IMR-90 (cell line): ENCODE results near the gene CD2AP. TPM values are rescaled to one million over a fixed set of nuclear protein-coding genes. Genes with fewer than 3 reads are reported as not detected.

Experiments
- ATAC-seq: fragments of 200-7000 bp; cut with Tn5 transposase; 2 replicates; pipeline ENCODE4 v1.9.1; 2020; ENCODE audit warnings: low read depth, mild to moderate bottlenecking, moderate library complexity
- BruUV-seq: library from RNA; stranded (reverse); fragments of 400-500 nt; replicated peaks from 2 replicates; lab custom pipeline; 2021; lab: Mats Ljungman, UMichigan
- CTCF ChIA-PET: fragments of 300-600 bp; formaldehyde crosslinking; extraction: SDS; loops from one replicate; lab custom pipeline; 2021; ENCODE audit warnings: antibody characterized with exemption; lab: Yijun Ruan, JAX
- POLR2A ChIA-PET: fragments of 300-600 bp; sonication (Branson Sonifier 250); formaldehyde crosslinking; loops from one replicate; lab custom pipeline; 2022; ENCODE audit warnings: antibody characterized with exemption; ENCODE audit not compliant: unreplicated experiment; lab: Charles Lee
- DNase-seq: peaks from one replicate; pipeline ENCODE4 v3.0.0; 2013
- H2AFZ ChIP-seq: replicated peaks from 2 replicates; pipeline ENCODE3; 2013; ENCODE audit warnings: low read length, mild to moderate bottlenecking; ENCODE audit not compliant: poor library complexity
- H2AK5ac ChIP-seq: 2 replicates; pipeline ENCODE4 v1.6.1; 2013; ENCODE audit warnings: low read depth, low read length, inconsistent platforms
- H2AK9ac ChIP-seq: replicated peaks from 2 replicates; pipeline ENCODE3; 2013; ENCODE audit warnings: mild to moderate bottlenecking, low read depth, low read length, moderate library complexity; ENCODE audit not compliant: poor library complexity
- H2BK120ac ChIP-seq: 2 replicates; pipeline ENCODE4 v1.6.1; 2013; ENCODE audit warnings: low read depth, low read length, inconsistent platforms
- H2BK15ac ChIP-seq: 3 replicates; pipeline ENCODE4 v1.6.1; 2013; ENCODE audit warnings: low read depth, low read length, inconsistent platforms
- H2BK20ac ChIP-seq: 2 replicates; pipeline ENCODE4 v1.6.1; 2013; ENCODE audit warnings: low read depth, mild to moderate bottlenecking, inconsistent platforms, low read length, moderate library complexity
- H2BK5ac ChIP-seq: 2 replicates; pipeline ENCODE4 v1.6.1; 2013; ENCODE audit warnings: mild to moderate bottlenecking, low read depth, low read length, inconsistent platforms; ENCODE audit not compliant: poor library complexity, severe bottlenecking
- H3K14ac ChIP-seq: replicated peaks from 2 replicates; pipeline ENCODE4 v1.6.1; 2013; ENCODE audit warnings: low read depth, low read length, inconsistent platforms
- H3K18ac ChIP-seq: 2 replicates; pipeline ENCODE4 v1.6.1; 2013; ENCODE audit warnings: low read depth, low read length, control low read depth
- H3K23ac ChIP-seq: 2 replicates; pipeline ENCODE4 v1.6.1; 2013; ENCODE audit warnings: low read depth, low read length, inconsistent platforms
- H3K27ac ChIP-seq: 2 replicates; pipeline ENCODE4 v1.5.1; 2013; ENCODE audit warnings: mild to moderate bottlenecking, control low read depth, low read length; ENCODE audit not compliant: insufficient read depth
- H3K27me3 ChIP-seq: 2 replicates; pipeline ENCODE4 v1.6.1; 2013; ENCODE audit warnings: low read length; ENCODE audit not compliant: control insufficient read depth, insufficient read depth
- H3K36me3 ChIP-seq: 2 replicates; pipeline ENCODE4 v1.6.1; 2013; ENCODE audit warnings: low read length, mixed read lengths; ENCODE audit not compliant: control insufficient read depth, insufficient read depth
- H3K4ac ChIP-seq: 2 replicates; pipeline ENCODE4 v1.6.1; 2013; ENCODE audit warnings: low read depth, low read length, inconsistent platforms
- H3K4me1 ChIP-seq: 2 replicates; pipeline ENCODE4 v1.6.1; 2013; ENCODE audit warnings: low read length, mixed read lengths; ENCODE audit not compliant: control insufficient read depth, insufficient read depth
- H3K4me2 ChIP-seq: 2 replicates; pipeline ENCODE4 v1.6.1; 2013; ENCODE audit warnings: low read depth, mild to moderate bottlenecking, control low read depth, low read length, moderate library complexity
- H3K4me3 ChIP-seq: 2 replicates; pipeline ENCODE4 v1.5.1; 2013; ENCODE audit warnings: low read depth, mild to moderate bottlenecking, control low read depth, low read length, moderate library complexity; ENCODE audit not compliant: insufficient read depth
- H3K56ac ChIP-seq: 2 replicates; pipeline ENCODE4 v1.6.1; 2013; ENCODE audit warnings: low read length, inconsistent platforms; ENCODE audit not compliant: insufficient read depth; ENCODE audit errors: extremely low read depth
- H3K79me1 ChIP-seq, 2 experiments: 2 replicates each; pipeline ENCODE4 v1.6.1; 2013; ENCODE audit warnings: low read length in 2 of 2, inconsistent platforms in 1 of 2, low read depth in 1 of 2
- H3K9ac ChIP-seq: 2 replicates; pipeline ENCODE4 v1.6.1; 2013; ENCODE audit warnings: low read depth, low read length, control low read depth
- H3K9me1 ChIP-seq: 2 replicates; pipeline ENCODE4 v1.6.1; 2013; ENCODE audit warnings: low read length, inconsistent platforms; ENCODE audit not compliant: insufficient read depth
- H3K9me3 ChIP-seq: 2 replicates; pipeline ENCODE4 v1.6.1; 2013; ENCODE audit warnings: low read length; ENCODE audit not compliant: control insufficient read depth, insufficient read depth
- H4K20me1 ChIP-seq: 2 replicates; pipeline ENCODE4 v1.6.1; 2013; ENCODE audit warnings: low read length, inconsistent platforms; ENCODE audit not compliant: insufficient read depth
- H4K5ac ChIP-seq: 2 replicates; pipeline ENCODE4 v1.6.1; 2013; ENCODE audit warnings: mild to moderate bottlenecking, low read depth, low read length, control low read depth
- H4K8ac ChIP-seq, 2 experiments: 2 replicates each; pipeline ENCODE4 v1.6.1; 2013; ENCODE audit warnings: low read depth in 2 of 2, low read length in 2 of 2, control low read depth in 1 of 2, inconsistent platforms in 1 of 2
- H4K91ac ChIP-seq: 2 replicates; pipeline ENCODE4 v1.6.1; 2013; ENCODE audit warnings: low read depth, low read length, inconsistent platforms; ENCODE audit not compliant: insufficient read depth
- BHLHE40 ChIP-seq: fragments of 150-350 bp; IDR thresholded peaks from 2 replicates; pipeline ENCODE4 v1.6.1; 2016; ENCODE audit warnings: mild to moderate bottlenecking, low read depth, low read length
- CEBPB ChIP-seq: IDR thresholded peaks from 2 replicates; pipeline ENCODE4 v1.6.1; 2012; ENCODE audit warnings: low read depth, low read length, improper control_type of control experiment
- CHD1 ChIP-seq: IDR thresholded peaks from 2 replicates; pipeline ENCODE4 v1.6.1; 2012; ENCODE audit warnings: low read depth, low read length, improper control_type of control experiment
- MXI1 ChIP-seq: IDR thresholded peaks from 2 replicates; pipeline ENCODE4 v1.6.1; 2012; ENCODE audit warnings: low read depth, mild to moderate bottlenecking, low read length, moderate library complexity, borderline replicate concordance
- NFE2L2 ChIP-seq: fragments of 150-350 bp; IDR thresholded peaks from 2 replicates; pipeline ENCODE4 v1.6.1; 2016; ENCODE audit warnings: low read depth, mild to moderate bottlenecking, low read length
- POLR2A ChIP-seq: IDR thresholded peaks from 2 replicates; pipeline ENCODE4 v1.6.1; 2012; ENCODE audit warnings: mild to moderate bottlenecking, low read depth, low read length
- RAD21 ChIP-seq: IDR thresholded peaks from 2 replicates; pipeline ENCODE4 v1.6.1; 2012; ENCODE audit warnings: low read length, improper control_type of control experiment
- RCOR1 ChIP-seq: IDR thresholded peaks from 2 replicates; pipeline ENCODE4 v1.6.1; 2012; ENCODE audit warnings: mild to moderate bottlenecking, low read length, improper control_type of control experiment; ENCODE audit not compliant: insufficient replicate concordance
- SMC3 ChIP-seq: fragments of 150-350 bp; IDR thresholded peaks from 2 replicates; pipeline ENCODE4 v1.6.1; 2016; ENCODE audit warnings: low read depth, mild to moderate bottlenecking, antibody characterized with exemption, low read length, moderate library complexity
- USF2 ChIP-seq: fragments of 150-350 bp; IDR thresholded peaks from 2 replicates; pipeline ENCODE4 v1.6.1; 2017; ENCODE audit warnings: mild to moderate bottlenecking, antibody characterized with exemption, low read length, low read depth
- WGBS, 2 experiments: methylation state at CpG; one replicate each; pipeline versions ENCODE4 v1.1.5 to v1.1.7; 2013; ENCODE audit warnings: missing lambda C conversion rate in 2 of 2; ENCODE audit not compliant: insufficient read length in 1 of 2; ENCODE audit errors: extremely low coverage in 2 of 2; 5-methylcytosine and 5-hydroxymethylcytosine counted together
- dilution Hi-C: fragments of 300-500 bp; cut with HindIII; formaldehyde crosslinking; loops from one replicate; pipeline ENCODE4 v1.14.3; 2018; ENCODE audit warnings: low sequenced_read_pairs; ENCODE audit not compliant: unreplicated experiment
- in situ Hi-C: fragments of 300-500 bp; cut with MboI; formaldehyde crosslinking; loops from 3 replicates; pipeline ENCODE4 v1.14.3; 2019; ENCODE audit warnings: low sequenced_read_pairs, inconsistent platforms, mixed read lengths
- intact Hi-C: fragments of 100-400 bp; cut with micrococcal nuclease; formaldehyde crosslinking; loops from 2 replicates; pipeline ENCODE4 v1.10.0; 2022
- polyA plus RNA-seq, 3 experiments: library from polyadenylated mRNA; depleted of rRNA; stranded (reverse); fragments of >200 nt; gene quantifications; 2 replicates each; pipeline ENCODE4 v1.2.3, GENCODE V29; 2012; ENCODE audit warnings: low replicate concordance in 1 of 3
- total RNA-seq: library from RNA; depleted of rRNA; stranded (reverse); fragments of >200 nt; gene quantifications from 2 replicates; pipeline ENCODE4 v1.2.3, GENCODE V29; 2012
- TF ChIP-seq, protein P1 (sequence below): conservative IDR thresholded peaks from 2 replicates; pipeline ENCODE4 v1.5.1; 2012; ENCODE audit warnings: mild to moderate bottlenecking, low read depth, low read length, improper control_type of control experiment
- TF ChIP-seq, protein P2 (sequence below): fragments of 150-350 bp; IDR thresholded peaks from 2 replicates; pipeline ENCODE4 v1.6.1; 2016; ENCODE audit warnings: low read depth, mild to moderate bottlenecking, low read length, moderate library complexity, borderline replicate concordance

Gene CD2AP
- total and polyA plus RNA-seq, 2 of the 4 experiments (the other 2 are of a cell fraction): 5.3 to 7.5 TPM

GRCh38 chr6:47552319-47552718 lies 74.7 kb downstream of the CD2AP start:
- no peak overlapping the region for H3K14ac ChIP-seq
- no peak overlapping the region for H3K27ac ChIP-seq
- no peak overlapping the region for H4K91ac ChIP-seq
- H2BK15ac ChIP-seq: no peak overlapping the region
- dilution Hi-C loops (no loop called here), intact Hi-C loops (no loop called here), in situ Hi-C loops (no loop called here)
- ATAC-seq (no peak), DNase-seq (no peak)
- no peak overlapping the region for H4K5ac ChIP-seq
- H3K9ac ChIP-seq: no peak overlapping the region
- H4K8ac ChIP-seq: no peak overlapping the region
- H2AFZ ChIP-seq: no peak overlapping the region
- no peaks in the 10 kb centered on the region for H3K9me3 ChIP-seq
- peaks cover 0 to 3% of the 10 kb centered on the region in 2 experiments; a peak in 1 of 4 replicates for H3K79me1 ChIP-seq
- H3K36me3 ChIP-seq: no peaks in the 10 kb centered on the region; the same call in 1 of the 2 replicates
- TF ChIP-seq CHD1 (no peak), CEBPB (no peak), MXI1 (no peak), SMC3 (no peak), POLR2A (no peak), BHLHE40 (no peak), NFE2L2 (no peak), RAD21 (no peak), RCOR1 (no peak), USF2 (no peak)
- TF ChIP-seq, protein P1, sequence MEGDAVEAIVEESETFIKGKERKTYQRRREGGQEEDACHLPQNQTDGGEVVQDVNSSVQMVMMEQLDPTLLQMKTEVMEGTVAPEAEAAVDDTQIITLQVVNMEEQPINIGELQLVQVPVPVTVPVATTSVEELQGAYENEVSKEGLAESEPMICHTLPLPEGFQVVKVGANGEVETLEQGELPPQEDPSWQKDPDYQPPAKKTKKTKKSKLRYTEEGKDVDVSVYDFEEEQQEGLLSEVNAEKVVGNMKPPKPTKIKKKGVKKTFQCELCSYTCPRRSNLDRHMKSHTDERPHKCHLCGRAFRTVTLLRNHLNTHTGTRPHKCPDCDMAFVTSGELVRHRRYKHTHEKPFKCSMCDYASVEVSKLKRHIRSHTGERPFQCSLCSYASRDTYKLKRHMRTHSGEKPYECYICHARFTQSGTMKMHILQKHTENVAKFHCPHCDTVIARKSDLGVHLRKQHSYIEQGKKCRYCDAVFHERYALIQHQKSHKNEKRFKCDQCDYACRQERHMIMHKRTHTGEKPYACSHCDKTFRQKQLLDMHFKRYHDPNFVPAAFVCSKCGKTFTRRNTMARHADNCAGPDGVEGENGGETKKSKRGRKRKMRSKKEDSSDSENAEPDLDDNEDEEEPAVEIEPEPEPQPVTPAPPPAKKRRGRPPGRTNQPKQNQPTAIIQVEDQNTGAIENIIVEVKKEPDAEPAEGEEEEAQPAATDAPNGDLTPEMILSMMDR: no peak
- TF ChIP-seq, protein P2, sequence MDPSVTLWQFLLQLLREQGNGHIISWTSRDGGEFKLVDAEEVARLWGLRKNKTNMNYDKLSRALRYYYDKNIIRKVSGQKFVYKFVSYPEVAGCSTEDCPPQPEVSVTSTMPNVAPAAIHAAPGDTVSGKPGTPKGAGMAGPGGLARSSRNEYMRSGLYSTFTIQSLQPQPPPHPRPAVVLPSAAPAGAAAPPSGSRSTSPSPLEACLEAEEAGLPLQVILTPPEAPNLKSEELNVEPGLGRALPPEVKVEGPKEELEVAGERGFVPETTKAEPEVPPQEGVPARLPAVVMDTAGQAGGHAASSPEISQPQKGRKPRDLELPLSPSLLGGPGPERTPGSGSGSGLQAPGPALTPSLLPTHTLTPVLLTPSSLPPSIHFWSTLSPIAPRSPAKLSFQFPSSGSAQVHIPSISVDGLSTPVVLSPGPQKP: no peak
- H3K4me3 ChIP-seq: no peak overlapping the region
- H3K18ac ChIP-seq: no peak overlapping the region
- no CpG with 5 or more reads among the region's 2 CpGs for WGBS, 2 experiments
- H3K56ac ChIP-seq: no peak overlapping the region
- H3K4me1 ChIP-seq: no peaks in the 10 kb centered on the region
- no peak overlapping the region for H2BK120ac ChIP-seq
- H3K9me1 ChIP-seq: no peaks in the 10 kb centered on the region
- H4K20me1 ChIP-seq: no peaks in the 10 kb centered on the region
- H3K4me2 ChIP-seq: no peak overlapping the region
- no TSS peak for BruUV-seq
- no peak overlapping the region for H2BK5ac ChIP-seq
- H3K27me3 ChIP-seq: no peaks in the 10 kb centered on the region
- CTCF ChIA-PET: interaction anchor here (0.6 to 1.4 kb wide), 5 partner anchors 11 to 1014 kb away, joined by 3 to 7 read pairs (median 3); no protein-coding TSS in a partner anchor
- H3K4ac ChIP-seq: no peak overlapping the region
- POLR2A ChIA-PET: interaction anchor here (0.7 kb wide), 1 partner anchor 120 kb away, joined by 4 read pairs; no protein-coding TSS in a partner anchor
- no peak overlapping the region for H2AK9ac ChIP-seq
- no peak overlapping the region for H2AK5ac ChIP-seq
- H2BK20ac ChIP-seq: no peak overlapping the region
- H3K23ac ChIP-seq: no peak overlapping the region
